Stimulated activated CD4-positive, alpha-beta T cell treated with anti-CD3 and anti-CD28 coated beads, TNF-alpha, amount 100 ng/mL, for 4 hours (primary cell): ENCODE results near the gene FOXE3.

Source experiments
- DNase-seq, 3 experiments: peaks; one replicate each; pipeline ENCODE4 v3.0.0-alpha.2; 2020; ENCODE audit warnings: low read depth in 3 of 3

Gene FOXE3

DNA sequence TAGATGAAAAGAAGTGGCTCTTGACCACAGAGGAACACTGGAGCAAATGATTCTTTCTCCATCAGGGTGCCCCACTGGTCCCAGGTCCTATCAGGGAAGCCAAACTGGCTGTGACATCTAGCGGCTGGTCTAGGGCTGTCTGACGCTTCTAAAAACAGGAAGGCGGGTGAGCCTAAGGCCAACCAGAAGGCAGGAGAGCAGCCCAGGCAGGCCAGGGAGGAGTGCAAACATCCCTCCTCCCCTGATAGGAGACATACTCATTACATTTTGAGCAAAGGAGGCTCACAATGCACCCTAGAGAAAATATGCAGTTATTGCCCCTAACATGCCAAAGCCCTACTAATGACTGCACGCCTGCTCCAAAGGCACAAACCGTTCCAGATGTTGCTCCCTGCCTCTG lies 10.4 kb upstream of the FOXE3 start:
- no peak for DNase-seq

DNA sequence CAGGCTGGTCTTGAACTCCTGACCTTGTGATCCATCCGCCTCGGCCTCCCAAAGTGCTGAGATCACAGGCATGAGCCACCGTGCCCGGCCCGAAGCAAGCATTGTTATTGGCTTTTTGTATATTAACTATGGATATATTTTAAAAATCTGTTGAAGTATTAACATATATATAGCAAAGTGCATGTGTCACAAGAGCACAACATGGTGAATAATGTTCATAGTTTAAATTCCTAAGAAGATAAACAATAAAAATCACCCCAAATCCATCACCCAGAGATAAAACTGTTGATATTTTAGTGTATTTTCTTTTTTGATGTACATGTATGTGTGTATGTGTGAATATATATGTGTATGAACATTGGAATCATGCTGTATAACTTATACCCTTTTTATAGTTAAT lies 9.1 kb upstream of the FOXE3 start:
- no peak for DNase-seq

DNA sequence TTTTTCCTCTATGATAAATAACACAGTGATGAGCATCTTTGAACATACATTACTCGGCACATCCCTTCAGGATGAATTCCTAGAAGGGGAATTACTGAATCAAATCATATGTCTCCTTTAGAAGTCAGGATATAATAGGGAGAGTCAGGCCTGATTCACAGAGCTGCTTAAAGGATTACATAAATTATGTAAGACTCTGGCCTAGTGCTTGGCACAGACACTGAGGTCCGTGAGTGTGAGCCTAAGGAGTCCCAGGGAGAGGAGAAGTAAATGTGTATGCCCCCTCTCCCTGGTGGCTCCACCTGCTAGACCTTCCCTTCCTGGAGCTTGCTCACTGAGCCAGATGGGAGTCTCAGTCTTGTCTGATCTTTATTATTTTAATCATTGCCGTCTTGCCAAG lies 8.6 kb upstream of the FOXE3 start:
- DNase-seq: no peak

DNA sequence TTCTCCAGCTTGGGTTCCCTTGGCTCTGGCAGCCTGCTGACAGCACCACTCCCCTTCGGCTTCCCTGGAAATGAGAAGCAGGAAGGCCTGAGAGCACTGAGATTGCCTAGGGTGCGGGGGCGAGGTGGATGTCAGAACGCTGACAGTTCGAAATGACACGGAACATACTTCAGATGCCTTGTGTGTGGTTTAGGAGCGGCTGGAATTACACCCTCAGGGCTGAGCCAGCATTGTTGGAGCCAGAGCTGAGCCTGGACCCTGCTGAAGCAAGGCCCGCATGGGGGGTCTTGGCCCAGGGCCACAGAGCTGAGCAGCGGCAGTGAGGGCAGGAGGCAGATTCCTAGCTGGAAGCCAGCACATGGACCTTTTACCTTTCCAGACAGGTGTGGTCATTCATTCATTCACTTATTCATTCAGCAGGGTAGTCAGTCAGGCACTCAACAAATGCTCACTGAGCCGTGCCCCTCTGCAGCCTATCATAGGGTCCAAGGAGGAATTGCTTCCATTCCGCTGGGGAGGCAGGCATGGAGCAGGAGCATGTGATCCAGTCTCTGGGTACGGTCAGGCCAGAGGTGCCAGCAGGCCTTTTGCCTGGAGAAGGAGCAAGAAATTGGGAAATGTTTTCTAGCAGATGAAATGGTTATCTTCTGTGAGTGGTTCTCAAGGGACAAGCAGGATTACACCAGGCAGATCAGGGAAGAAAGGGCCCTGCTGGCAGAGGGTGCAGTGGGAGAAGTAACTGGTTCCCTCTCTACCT lies 6.6 kb upstream of the FOXE3 start:
- DNase-seq: no peak

DNA sequence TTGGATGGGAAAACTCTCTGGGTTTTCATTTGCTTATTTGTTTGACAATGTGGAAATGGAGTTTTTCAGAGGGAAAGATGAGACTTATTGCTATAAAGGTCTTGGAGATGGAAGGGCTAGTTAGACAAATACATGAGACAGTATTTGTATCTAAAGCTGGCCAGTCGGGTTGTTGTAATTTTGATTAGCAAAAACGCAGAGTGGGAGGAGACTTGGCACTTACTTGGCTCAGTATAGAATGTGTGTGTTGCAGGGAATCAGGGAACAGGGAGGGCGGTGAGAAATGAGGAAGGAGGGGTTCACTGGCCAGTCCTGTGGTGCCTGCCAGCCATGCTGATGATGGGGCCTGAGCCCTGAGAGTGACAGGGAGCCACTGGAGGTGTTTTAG lies 6.0 kb upstream of the FOXE3 start:
- no peak for DNase-seq

DNA sequence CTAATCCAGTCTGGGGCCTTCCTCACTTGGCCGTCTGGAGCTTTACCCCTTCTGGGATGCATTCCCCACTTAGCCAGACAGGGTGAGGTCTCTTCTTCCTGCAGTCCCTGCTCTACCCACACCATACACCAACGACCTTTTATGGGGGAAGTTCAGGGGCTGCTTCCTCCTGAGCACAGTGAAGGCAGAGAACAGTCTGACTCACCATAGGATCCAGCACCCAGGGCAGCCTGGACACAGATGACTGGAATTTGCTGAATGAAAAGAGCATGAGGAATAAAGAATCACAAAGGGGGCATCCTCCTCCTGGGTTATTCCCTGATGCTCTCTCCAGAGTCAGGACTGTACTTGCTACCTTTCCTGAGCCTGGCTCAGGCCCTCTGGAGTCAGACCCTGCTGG lies 4.6 kb upstream of the FOXE3 start:
- no peak for DNase-seq

DNA sequence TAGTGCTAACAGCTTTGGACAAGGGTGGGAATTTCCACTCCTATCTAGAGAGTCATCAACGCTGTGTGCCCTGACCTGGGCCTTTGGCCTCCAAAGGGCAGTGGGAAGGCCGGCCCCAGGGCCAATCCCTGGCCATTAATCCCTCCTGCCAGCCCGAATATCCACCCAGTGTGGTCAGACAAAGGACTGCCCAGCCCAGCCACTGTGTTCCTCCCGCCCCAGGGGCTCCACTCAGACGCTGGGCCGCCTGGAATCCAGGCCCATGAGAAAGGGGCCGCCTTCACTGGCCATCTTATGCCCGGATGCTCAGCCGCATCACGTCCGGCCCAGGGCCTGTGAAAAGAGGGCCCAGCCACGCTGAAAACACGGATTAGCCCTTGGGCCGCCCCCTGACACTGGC lies 3.6 kb upstream of the FOXE3 start:
- DNase-seq: no peak

DNA sequence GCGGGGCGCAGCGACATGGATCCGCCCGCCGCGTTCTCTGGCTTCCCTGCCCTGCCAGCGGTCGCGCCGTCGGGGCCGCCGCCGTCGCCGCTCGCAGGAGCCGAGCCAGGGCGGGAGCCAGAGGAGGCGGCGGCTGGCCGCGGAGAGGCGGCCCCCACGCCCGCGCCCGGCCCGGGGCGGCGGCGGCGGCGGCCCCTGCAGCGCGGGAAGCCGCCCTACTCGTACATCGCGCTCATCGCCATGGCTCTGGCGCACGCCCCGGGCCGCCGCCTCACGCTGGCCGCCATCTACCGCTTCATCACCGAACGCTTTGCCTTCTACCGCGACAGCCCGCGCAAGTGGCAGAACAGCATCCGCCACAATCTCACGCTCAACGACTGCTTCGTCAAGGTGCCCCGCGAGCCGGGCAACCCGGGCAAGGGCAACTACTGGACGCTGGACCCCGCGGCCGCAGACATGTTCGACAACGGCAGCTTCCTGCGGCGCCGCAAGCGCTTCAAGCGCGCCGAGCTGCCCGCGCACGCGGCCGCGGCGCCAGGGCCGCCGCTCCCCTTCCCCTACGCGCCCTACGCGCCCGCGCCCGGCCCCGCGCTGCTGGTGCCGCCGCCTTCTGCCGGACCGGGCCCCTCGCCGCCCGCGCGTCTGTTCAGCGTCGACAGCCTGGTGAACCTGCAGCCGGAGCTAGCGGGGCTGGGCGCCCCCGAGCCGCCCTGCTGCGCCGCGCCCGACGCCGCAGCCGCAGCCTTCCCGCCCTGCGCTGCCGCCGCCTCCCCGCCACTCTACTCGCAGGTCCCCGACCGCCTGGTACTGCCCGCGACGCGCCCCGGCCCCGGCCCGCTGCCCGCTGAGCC lies 459 bp downstream of the FOXE3 start:
- DNase-seq: no peak

DNA sequence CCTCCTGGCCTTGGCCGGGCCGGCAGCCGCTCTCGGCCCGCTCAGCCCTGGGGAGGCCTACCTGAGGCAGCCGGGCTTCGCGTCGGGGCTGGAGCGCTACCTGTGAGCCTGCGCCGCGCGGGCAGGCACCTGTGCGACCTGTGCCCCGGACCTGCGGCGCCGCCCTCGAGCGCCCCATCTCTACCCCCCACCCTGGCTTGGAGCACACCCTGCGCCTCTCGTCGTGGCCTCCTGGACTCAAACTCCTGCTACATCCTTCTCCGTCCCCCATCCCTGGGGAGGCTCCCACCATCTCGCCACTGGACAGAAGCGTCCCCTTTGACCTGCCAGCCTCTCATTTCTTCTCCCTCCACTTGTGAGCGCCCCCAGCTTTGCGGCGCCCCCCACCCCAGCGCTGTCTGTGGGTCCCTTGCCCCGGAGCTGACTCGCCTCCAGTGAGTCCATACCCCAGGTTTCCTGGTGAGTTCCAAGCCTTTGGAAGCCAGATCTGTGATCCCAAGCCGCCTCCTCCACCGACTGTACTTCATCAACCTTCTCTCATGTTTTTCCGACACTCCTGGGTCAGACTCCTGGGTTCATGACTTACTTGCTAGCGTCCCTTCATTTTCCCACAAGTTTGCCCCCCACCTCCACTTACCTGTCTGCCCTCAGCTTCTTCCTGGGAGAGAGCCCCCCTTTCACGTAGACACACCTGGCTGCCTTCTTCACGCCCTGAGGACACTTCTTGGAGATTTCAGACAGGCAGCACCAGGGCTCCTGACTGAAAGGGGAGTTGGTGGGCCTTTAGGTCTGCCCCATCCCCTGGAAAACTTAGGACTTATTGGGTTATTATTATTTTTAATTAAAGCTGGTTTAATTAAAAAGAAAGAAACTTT lies 1.3 kb downstream of the FOXE3 start:
- no peak for DNase-seq

DNA sequence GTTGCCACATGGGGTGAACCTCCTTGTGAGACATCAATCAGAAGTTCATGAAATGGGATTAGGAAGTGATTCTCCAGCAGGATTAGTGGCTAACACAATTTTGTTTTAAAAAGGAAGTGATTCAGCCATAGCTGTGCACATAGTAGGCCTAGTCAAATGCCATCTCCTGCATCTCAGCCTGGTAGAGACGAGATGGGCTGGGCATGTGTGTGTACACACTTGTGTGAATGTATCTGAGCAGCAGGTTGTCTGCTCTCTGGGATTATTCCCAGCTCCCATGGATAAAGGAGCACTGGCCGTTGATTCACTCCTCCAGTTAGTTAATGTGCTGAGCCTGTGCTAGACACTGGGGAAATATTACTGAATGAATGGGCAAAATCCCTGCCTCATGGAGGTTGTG lies 2.0 kb downstream of the FOXE3 start:
- DNase-seq: no peak

DNA sequence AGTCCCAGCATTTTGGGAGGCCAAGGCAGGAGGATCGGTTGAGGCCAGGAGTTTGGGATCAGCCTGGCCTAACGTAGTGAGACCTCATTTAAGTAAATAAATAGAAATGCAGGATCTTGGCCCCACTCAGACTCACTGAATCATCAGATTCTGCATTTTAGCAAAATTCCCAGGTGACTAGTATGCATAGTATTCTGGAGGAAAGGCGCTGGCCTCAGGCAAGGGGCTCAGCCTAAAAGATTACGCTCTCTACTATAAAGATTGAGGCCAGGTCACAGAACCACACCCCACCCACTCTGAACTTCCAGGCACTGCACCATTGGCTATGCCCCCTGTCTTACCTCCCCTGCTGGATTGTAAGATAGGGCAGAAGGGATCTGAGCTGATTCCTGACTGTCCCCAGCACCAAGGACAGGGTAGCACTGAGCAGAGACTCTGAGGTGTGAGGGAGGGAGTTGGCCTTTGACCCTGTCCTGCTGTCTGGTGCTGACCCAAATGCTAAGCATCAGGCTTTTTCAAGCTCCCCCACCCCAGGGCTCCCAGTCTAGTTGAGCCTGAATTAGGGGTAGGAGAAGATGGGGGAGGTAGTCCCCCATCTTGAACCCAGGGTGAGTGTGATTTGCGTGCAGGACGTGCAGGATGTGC lies 2.7 kb downstream of the FOXE3 start:
- DNase-seq: no peak

DNA sequence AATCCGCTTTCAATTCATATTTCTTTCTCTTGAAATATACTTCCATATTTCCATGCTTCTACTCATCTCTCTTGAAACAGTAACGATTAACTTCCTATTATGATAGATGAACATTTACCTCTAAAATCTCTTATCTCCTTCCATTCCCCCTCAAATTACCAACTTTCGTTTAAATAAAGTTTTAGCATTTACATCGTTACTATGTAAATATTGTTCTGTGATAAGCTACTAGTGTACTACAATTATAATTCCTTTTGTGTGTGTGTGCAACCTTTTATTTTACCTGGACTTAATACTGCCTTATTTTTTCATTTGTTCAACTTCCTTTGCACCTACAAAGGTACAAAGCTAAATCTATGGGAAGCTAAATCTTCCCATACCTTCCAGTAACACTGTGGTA lies 4.5 kb downstream of the FOXE3 start:
- DNase-seq: no peak

DNA sequence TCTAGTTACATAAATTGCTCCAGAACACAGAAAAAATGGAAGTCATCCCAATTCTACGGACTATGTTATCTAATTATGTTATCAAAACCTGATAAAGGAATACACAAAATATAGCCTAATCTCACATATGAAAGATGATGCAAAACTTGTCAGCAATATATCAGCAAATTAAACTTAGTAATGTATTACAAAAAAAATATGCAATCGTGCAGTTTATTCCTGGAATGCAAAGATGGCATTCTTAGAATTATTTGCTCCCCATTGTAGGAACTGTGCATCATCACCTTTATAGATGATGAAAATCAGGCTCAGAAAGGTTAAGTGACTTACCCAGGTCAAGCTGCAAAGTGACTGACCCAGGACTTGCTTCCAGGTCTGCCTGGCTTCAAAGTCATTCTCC lies 7.8 kb downstream of the FOXE3 start:
- no peak for DNase-seq

DNA sequence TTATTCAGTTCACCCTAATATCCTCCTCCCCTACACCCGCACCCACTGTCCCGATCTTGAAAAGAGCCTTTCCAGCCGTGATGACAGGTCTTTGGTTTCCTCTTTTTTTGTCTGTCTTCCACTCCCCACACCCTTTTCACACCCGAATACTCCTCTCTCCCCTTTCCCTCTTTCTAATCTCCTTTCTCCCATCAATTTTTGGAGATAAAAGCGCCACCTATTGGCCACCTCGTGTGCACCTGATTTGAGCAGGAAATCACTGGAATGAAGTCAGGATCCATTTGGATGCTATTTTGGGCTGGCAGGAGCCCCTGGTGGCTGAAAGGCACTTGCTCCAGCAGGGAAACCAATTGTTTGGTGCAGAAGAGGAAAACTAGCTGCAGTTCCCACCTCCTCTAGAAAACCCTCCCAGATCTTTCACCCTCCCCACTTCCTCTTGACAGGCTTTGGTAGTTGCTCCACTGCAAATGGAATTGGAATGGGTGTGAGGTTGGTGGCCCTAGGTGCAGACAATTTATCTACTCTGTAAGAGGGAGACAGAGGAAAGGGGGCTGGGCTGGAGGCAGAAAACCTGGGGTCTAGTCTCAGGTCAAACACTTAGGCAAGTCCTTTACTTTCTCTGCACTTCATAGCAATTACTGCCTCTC lies 8.4 kb downstream of the FOXE3 start:
- DNase-seq: no peak

DNA sequence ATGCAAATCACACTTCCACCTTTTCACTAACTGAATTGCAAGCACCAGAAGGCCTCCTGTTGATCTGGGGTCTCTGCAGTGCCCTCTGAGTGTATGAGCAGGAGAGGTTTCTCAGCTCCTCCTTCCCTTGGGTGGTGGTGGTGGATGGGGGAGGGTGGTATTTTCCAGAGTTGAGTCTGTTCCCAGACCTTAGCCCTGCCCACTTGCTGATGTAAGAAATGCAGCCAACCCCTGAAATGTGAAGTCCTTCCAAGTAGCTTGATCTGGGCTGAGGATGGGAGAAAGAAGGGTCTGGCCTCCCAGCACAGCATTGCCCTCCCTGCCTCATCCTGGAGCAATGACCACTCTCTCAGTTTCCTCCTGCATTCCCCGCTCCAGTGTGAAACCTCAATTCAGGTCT lies 15.4 kb downstream of the FOXE3 start:
- DNase-seq: no peak

DNA sequence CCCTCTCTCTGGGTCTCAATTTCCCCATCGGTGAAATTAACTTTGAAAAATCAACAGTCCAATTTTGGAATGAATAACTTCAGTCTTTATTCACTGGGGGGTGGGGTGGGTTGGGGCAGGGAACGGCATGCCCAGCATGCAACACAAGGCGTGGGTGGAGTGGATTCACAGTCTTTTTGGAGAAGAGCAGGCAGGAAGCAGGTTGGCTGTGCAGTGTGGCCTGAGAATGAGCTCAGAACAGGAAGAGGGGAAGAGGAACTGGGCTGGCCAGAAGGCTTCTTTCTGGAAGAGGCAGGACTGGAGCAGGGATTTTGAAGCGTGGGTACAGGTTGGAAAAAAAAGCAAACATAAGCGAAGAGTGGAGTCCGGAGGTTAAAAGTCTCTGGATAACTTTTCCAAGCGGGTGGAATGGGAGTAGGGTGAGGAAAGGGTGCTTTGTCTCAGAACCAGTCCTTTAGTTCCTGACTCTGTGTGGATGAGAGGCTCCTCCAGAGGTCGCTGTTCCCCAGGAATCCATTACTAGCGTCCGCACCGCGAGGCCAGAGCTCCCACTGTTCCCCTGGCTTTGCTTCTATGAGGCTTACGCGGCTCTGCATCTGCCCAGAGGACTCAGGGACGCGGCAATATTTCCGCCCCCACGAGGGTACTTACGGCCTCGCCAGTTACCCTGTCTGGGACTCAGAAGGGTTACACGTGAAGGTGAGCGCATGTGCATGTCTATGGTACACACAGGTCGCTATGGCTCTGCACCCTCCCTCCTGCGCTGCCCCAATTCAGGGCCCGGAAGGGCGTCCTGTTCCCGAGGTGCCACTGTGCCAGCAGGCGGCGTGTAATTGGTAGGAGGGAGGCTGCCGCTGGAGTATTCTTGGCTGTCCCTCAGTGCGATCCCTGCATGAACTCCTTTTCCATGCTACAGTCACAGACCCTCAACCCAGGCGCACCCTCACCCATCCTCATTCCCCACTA lies 16.3 kb downstream of the FOXE3 start:
- peak in 2 of 3 experiments; percentile 43 to 44 for DNase-seq

DNA sequence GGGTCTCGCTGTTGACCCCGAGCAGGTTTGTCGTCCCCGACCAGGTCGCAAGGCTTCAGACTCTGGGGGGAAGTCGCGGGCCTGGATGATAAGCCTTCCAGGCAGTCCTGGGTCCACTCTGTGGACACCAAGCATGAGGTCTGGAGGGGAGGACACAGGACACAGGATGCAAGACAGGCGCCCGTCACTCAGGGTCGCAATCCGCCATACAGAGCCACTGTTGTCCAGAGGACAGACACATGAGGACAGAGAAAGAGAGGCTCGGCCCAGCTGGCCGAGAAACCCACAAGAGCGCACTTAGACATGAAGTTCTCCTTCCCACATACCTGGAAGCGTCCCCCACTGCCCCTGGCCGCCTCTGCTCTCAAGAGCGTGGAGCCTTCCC lies 16.9 kb downstream of the FOXE3 start:
- DNase-seq: no peak

DNA sequence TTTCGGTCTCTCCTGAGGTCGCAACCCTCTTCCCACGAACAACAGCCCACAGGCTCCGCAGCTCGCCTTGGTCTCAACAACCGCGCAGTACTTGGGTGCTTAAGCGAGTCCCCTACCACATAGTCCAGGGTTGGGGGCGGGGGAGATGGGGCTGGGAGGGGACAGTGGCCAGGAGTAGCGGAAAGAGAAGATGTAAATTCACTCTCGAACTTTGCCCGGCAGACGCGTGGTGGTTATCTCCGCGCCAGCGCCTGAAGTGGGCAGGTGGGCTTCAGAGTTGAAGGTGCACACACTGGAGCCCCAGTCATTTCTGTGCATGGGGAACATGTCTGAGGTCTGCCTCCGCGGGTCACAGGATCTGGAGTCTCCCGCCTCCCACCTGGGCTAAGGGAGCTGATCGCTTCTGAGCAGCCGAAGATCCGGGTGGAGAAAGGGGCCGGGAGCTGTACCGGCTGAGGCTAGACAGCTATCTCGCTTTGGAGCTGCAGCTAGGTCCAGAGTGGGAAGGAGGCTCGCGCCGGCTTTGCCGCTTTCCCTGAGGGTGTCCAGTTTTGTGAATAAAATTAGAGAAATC lies 17.5 kb downstream of the FOXE3 start:
- DNase-seq: no peak

DNA sequence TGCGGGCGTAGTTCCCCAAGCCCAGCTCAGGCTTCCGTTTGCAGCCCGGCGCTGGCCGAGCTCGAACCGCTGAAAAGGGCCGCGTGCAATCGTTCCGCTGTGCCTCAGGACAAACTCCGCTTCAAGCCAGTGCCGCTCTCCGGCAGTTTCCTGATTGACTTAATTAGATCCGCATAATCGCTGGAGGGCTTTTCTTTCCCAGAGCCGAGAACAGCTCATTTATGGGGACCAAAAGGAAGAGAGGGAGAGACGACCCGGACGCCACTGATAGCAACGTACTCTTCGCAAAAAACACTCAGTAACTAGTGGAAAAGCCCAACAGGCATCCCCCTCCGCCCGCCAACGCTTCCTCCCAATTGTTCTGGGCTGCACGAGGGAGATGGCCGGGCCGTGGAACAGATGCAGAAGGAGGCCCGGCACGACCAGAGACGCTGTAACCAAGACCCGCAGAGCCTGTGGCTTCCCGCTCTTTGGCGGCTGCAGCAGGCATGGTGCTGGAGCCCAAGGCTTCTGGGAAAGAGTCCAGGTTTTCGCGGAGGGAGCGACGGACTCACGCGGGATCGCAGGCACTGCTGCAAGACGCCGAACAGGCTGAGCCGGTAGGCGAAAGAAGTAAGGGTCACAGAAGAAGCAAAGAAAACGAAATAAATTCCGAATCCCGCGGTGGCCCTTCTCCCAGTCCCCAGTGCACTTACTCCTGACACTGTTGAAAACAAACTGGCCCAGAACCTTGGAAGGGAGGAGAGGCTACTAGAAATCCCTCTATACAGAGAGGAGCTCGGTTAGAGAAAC lies 18.2 kb downstream of the FOXE3 start:
- DNase-seq: no peak
